Ishikawa (cell line): Measurements from ENCODE around the gene RAD51B.
A peak's percentile ranks its signal among the peaks of the same experiment; 100 is the strongest.

ENCODE experiments used
- CEBPB ChIP-seq: IDR thresholded peaks from 2 replicates; pipeline ENCODE4 v1.6.1; 2012
- CREB1 ChIP-seq: IDR thresholded peaks from 2 replicates; pipeline ENCODE4 v1.6.1; 2012; ENCODE audit warnings: low read depth
- EGR1 ChIP-seq: IDR thresholded peaks from 2 replicates; pipeline ENCODE4 v1.6.1; 2012
- EP300 ChIP-seq: IDR thresholded peaks from 2 replicates; pipeline ENCODE4 v1.6.1; 2012; ENCODE audit warnings: borderline replicate concordance
- FOXM1 ChIP-seq: IDR thresholded peaks from 2 replicates; pipeline ENCODE4 v1.6.1; 2012; ENCODE audit warnings: low read depth, borderline replicate concordance
- MAX ChIP-seq: IDR thresholded peaks from 2 replicates; pipeline ENCODE4 v1.6.1; 2012
- NFIC ChIP-seq: IDR thresholded peaks from 2 replicates; pipeline ENCODE4 v1.6.1; 2012
- RAD21 ChIP-seq: IDR thresholded peaks from 2 replicates; pipeline ENCODE4 v1.6.1; 2012; ENCODE audit warnings: low read depth
- REST ChIP-seq: IDR thresholded peaks from 2 replicates; pipeline ENCODE4 v1.6.1; 2012; ENCODE audit warnings: low read depth, mild to moderate bottlenecking
- TAF1 ChIP-seq: IDR thresholded peaks from 2 replicates; pipeline ENCODE4 v1.6.1; 2012; ENCODE audit warnings: low read depth, mild to moderate bottlenecking
- TCF12 ChIP-seq: IDR thresholded peaks from 2 replicates; pipeline ENCODE4 v1.6.1; 2012; ENCODE audit warnings: low read depth
- TEAD4 ChIP-seq: IDR thresholded peaks from 2 replicates; pipeline ENCODE4 v1.6.1; 2012
- USF1 ChIP-seq: IDR thresholded peaks from 2 replicates; pipeline ENCODE4 v1.6.1; 2012
- YY1 ChIP-seq: IDR thresholded peaks from 2 replicates; pipeline ENCODE4 v1.6.1; 2012; ENCODE audit warnings: low read depth
- ZBTB7A ChIP-seq: IDR thresholded peaks from 2 replicates; pipeline ENCODE4 v1.6.1; 2012; ENCODE audit warnings: low read depth

RAD51B gene

DNA sequence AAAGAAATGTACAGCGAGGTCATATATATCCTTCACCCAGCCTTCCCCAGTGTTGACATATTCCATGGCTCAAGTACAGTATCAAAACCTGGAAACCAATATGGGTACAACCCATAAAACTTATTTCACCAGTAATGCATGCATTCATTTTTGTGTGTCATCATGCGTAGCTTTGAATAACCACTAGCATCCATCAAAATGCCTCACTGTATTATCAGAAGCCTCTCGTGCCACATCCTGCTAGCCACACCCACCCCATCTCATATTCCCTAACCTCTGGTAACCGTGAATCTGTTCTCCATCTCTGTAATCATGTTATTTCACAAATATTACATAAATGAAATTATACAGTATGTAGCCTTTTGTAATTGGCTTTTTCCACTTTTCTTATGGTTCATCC, 314.3 kb downstream of the RAD51B start:
- TF ChIP-seq TEAD4 (no peak), TCF12 (no peak), RAD21 (no peak), CEBPB (no peak), REST (no peak), CREB1 (no peak), EP300 (no peak), FOXM1 (no peak), USF1 (no peak)

GRCh38 chr14:68135028-68135427, 315.4 kb downstream of the RAD51B start:
- TF ChIP-seq EGR1: no peak
- TF ChIP-seq CEBPB: no peak
- no peak for TF ChIP-seq YY1
- TF ChIP-seq NFIC: no peak
- no peak for TF ChIP-seq TAF1
- TF ChIP-seq MAX: no peak
- no peak for TF ChIP-seq TCF12
- no peak for TF ChIP-seq USF1
- TF ChIP-seq RAD21: no peak
- no peak for TF ChIP-seq EP300
- no peak for TF ChIP-seq CREB1
- TF ChIP-seq TEAD4: no peak
- TF ChIP-seq REST: no peak
- no peak for TF ChIP-seq ZBTB7A
- TF ChIP-seq FOXM1: no peak

GRCh38 chr14:68135566-68135965, 316.0 kb downstream of the RAD51B start:
- TF ChIP-seq ZBTB7A (no peak), TEAD4 (no peak), MAX (no peak), CEBPB (no peak), TCF12 (no peak), USF1 (no peak), YY1 (no peak)

GRCh38 chr14:68137704-68138619, 318.4 kb downstream of the RAD51B start:
- TF ChIP-seq NFIC (peak; percentile 70), YY1 (peak; percentile 70), USF1 (no peak), ZBTB7A (no peak), TCF12 (peak; percentile 92), RAD21 (peak; percentile 37), CEBPB (peak; percentile 54), TEAD4 (peak; percentile 94), EGR1 (no peak), CREB1 (no peak), TAF1 (no peak), EP300 (peak; percentile 92), REST (no peak), MAX (peak; percentile 76), FOXM1 (peak; percentile 86)
